CD4-positive, alpha-beta T cell treated with Interleukin-21 for 1 hour (primary cell): ENCODE measurements around the gene CAMTA1.

Experiments used
- DNase-seq: peaks from one replicate; pipeline ENCODE4 v3.0.0-alpha.2; 2020

Gene CAMTA1

DNA sequence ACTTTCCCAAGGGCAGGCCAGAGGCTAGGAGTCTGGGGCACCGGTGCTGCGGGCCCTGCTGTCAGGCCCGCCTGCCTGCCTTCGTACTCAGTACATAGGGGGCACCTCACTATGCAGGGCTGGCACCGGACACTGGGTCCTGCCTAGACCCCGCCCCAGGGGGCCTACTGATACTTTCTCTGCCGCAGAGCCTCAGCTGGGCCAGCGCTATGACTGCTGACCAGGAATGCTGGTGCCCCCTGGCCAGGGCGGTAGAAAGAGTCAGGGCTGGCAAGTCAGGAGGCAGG is 857.1 kb downstream of the CAMTA1 start:
- no peak for DNase-seq

DNA sequence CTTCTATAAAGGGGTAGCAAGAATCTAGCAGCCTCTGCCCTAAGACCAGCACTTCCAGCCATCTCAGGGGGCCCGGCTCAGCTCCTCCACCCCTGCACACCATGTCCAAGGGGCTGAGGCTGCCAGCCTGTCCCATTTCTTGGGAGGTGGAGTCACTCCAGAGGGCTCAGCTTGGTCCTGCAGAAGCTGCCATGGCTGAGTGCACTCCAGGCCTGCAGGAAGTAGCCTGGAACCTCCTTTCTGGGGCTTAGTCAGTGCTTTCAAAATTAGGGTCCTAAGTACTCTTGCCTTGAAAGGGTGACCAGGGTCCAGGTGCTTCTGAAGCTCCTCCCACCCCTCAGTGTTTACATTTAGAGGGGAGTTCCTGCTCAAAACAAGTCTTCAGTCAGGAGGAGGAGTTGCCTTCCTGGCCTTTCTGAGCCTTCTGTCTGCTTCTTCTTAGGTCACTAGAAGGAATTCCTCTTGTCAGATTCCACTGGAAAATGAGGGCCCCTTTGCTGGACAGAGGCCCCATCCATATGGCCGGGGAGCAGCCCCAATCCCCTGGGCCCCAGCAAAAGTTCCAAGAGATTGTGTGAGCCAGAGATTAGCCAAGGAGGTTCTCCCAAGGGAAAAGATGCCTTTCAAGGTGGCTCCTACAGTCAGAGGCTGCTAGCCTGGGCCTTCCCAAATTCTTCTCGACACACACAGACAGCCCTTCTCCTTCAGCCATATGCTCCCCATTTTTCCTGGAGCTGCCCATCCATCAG is 857.7 kb downstream of the CAMTA1 start:
- no peak for DNase-seq

DNA sequence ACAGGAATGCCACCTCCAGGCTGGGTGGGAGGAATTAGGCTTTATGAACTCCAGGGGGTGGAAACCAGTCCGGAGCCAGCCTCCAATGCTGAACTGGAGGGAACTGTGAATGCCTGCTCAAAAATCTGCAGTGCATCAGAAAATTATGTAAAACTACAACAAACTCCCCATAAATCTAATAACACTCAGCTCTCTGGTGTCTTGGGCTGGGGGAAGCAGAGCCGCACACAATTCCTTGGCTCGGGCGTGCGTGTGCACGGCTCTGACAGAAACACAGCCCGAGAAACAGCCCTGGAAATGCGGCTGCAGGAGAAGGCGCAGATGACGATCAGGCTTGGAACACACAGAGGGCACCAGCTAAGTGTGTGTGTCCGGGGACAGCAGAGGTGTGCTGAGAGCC is 858.3 kb downstream of the CAMTA1 start:
- DNase-seq, result no peak

DNA sequence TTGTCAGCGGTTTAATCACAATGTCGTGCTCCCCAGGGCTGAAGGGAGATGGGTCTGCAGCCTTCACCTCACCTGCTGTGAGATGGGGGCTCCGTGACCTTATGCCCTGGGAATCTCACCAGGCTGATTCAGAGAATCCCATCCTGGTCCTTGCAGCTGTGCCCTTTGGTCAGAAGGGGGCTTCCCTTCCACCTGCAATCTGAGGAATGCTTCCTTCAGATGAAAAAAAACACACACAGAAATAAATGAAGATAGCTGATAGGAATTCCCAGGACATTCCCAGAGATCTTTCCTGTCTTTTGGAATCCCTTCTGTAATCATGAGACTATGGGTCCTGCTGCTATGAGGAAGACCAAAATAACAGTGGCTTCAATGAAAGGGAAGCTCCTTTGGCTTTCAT is 858.8 kb downstream of the CAMTA1 start:
- DNase-seq, result no peak

GRCh38 chr1:7644961-7645750 is 859.9 kb downstream of the CAMTA1 start:
- no peak for DNase-seq

GRCh38 chr1:7645751-7646048 is 860.4 kb downstream of the CAMTA1 start:
- no peak for DNase-seq

DNA sequence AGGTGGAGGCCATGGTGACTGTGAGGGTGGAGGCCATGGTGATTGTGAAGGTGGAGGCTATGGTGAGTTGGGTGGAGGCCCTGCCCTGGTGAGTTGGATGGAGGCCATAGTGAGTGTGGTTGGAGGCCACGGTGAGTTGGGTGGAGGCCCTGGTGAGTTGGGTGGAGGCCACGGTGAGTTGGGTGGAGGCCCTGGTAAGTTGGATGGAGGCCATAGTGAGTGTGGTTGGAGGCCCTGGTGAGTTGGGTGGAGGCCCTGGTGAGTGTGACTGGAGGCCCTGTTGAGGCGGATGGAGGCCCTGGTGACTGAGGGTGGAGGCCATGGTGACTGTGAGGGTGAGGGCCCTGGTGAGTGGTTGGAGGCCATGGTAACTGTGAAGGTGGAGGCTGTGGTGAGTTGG is 860.9 kb downstream of the CAMTA1 start:
- no peak for DNase-seq

GRCh38 chr1:7646981-7647901 is 862.0 kb downstream of the CAMTA1 start:
- DNase-seq, result peak; percentile 47

DNA sequence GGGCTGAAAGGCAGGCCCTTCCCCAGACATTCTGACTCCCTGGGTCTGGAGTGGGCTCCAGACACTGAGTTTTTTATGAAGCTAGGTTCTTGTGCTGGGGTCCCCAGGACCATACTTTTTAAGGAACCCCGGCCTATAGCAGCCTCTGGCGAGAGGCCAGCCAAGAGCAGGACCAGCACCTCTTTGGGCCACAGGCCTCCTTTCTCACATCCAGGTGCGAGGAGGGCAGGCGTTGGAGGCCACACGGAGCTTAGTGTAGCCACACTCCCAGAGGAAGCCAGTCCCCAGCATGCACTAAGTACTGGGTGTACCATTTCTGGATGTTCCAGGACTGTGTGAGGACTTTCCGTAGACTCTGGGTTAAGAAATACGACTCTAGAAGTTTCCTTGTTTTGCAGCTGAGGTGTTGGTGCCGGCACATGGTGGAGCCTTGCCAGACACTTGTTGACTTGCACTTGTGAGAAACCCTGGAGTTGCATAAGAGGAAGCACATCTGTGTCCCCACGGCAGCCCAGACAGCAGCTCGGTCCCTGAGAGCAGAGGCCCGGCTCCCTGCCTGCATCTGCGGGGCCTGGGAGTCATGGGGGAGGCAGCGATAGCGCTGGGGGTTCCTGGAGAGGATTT is 863.6 kb downstream of the CAMTA1 start:
- DNase-seq, result no peak

DNA sequence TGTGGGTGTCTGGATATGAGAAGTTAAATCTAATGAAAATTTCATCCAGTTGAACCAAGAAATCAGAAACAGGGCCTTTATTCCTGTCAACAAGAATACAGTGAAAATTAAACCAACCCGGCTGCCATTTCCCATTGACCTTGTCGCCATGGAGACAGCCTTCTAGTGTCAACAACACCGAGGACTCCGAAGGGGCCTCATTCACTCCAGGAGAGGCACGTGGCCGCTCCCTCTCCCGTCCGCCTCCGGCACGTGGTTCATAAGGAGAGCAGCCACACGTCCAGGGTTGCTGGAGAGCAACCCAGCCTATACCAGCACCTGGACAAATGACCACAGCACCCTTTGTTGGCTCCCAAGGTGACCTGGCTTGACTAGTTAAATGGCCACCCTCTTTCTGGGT is 865.5 kb downstream of the CAMTA1 start:
- no peak for DNase-seq

DNA sequence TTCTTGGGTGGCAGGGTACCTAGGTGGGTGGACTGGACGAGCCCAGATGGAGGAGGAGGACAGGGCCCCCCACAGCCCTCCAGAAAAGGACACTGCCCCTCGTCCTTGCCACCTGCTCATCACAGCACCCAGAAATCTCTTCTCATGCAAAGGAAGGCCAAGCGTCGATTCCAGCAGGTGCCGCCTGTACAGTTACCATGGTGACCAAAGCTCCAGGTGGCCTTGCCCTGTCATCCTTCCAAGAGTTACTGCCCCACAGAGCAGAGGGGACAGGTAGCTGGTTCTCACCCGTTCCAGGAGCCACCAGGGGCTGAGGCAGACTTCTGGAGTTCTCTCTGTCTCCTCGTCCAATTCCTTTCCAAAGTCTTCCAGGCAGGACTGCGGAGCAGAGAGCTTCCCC is 865.9 kb downstream of the CAMTA1 start:
- no peak for DNase-seq

DNA sequence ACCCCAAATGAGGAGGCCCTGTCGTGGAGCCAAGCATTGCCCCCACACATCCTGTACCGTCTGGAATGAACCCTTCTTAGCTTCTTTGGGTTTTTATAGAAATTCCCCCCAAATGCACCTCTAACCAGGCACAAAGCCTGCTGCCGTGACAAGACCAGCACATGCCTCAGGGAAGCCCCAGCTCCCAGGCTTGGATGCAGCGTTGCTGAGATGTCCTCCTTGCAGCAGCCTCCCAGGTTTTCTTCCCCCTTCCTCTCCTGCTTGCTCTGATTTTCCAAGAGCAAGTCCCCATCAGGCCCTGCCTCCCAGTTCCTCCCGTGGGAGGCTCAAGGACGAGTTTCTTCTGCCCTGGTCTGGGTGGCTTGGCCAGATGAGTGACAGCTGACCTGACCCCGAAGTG is 866.8 kb downstream of the CAMTA1 start:
- DNase-seq, result no peak

DNA sequence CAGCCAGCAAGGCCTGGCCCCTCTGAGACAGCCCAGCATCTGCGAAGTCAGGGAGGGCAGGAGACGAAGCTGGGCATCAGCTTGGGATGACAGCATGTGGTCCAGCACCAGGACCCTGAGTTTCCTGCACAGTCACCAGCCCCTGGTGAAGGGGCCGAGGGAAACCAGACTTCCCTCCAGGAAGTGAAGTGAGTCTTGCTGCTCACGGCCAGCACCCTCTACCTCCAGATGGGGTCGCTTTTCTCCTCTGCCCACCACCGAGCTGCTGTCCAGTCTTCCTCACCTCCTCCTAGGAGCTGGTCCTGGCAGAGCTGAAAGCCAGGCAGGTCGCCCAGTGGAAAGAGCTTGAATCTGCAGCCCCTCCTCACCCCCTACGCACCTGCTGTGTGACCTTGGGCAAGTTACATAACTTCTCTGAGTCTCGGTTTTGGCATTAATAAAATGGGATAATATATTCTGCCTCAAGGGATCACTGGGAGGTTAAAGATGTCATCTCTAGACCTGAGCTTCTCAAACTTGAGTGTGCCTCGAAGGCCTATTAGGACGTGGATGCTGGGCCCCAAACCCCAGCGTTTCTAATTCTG is 867.4 kb downstream of the CAMTA1 start:
- DNase-seq, result no peak

- no peak for DNase-seq
These were observed 869.5 kb downstream of the CAMTA1 start for GRCh38 chr1:7654725-7655124.

- no peak for DNase-seq
These were observed 870.1 kb downstream of the CAMTA1 start for GRCh38 chr1:7655354-7655753.

- no peak for DNase-seq
These were observed 871.4 kb downstream of the CAMTA1 start for GRCh38 chr1:7656557-7657215.

GRCh38 chr1:7657287-7658016 is 872.2 kb downstream of the CAMTA1 start:
- DNase-seq, result no peak

- no peak for DNase-seq
These were observed 872.8 kb downstream of the CAMTA1 start for GRCh38 chr1:7658099-7658498.

- no peak for DNase-seq
These were observed 874.3 kb downstream of the CAMTA1 start for GRCh38 chr1:7659514-7659913.

- DNase-seq, result no peak
These were observed 878.3 kb downstream of the CAMTA1 start for GRCh38 chr1:7663451-7664146.
